GM21737 (cell line): ENCODE data around the gene KLHL21.
"Not testable (repeated sequence)": the region's sequence is repeated elsewhere in the genome, so short reads cannot be mapped to it uniquely, and the experiment has no call there.

Experiments
- ATAC-seq: cut with Tn5 transposase; IDR thresholded peaks from one replicate; pipeline ENCODE4 v1.9.1; 2021; ENCODE audit warnings: mild to moderate bottlenecking, moderate library complexity; ENCODE audit not compliant: unreplicated experiment

KLHL21 gene

GRCh38 chr1:6600410-6601048 is 2.1 kb downstream of the KLHL21 start:
- no peak for ATAC-seq

- ATAC-seq: not testable (repeated sequence)
Measured at GRCh38 chr1:6599991-6600390, 2.7 kb downstream of the KLHL21 start.

- ATAC-seq: no peak
Measured at GRCh38 chr1:6599141-6599975, 3.3 kb downstream of the KLHL21 start.

- ATAC-seq: no peak
Measured at GRCh38 chr1:6597777-6598131, 4.9 kb downstream of the KLHL21 start.

- no peak for ATAC-seq
Measured at GRCh38 chr1:6596886-6597776, 5.5 kb downstream of the KLHL21 start.

GRCh38 chr1:6596351-6596750 is 6.3 kb downstream of the KLHL21 start:
- no peak for ATAC-seq

- no peak for ATAC-seq
Measured at GRCh38 chr1:6594977-6595740, 7.5 kb downstream of the KLHL21 start.

GRCh38 chr1:6593810-6594209 is 8.9 kb downstream of the KLHL21 start:
- no peak for ATAC-seq

- ATAC-seq: no peak
Measured at GRCh38 chr1:6592865-6593593, 9.6 kb downstream of the KLHL21 start.

GRCh38 chr1:6592441-6592840 is 10.2 kb downstream of the KLHL21 start:
- ATAC-seq: no peak

- no peak for ATAC-seq
Measured at GRCh38 chr1:6591644-6592043, 11.0 kb downstream of the KLHL21 start.

- no peak for ATAC-seq
Measured at GRCh38 chr1:6591222-6591621, 11.4 kb downstream of the KLHL21 start.

- ATAC-seq: no peak
Measured at GRCh38 chr1:6590046-6590445, 12.6 kb downstream of the KLHL21 start.

GRCh38 chr1:6588893-6589520 is 13.7 kb downstream of the KLHL21 start:
- no peak for ATAC-seq

- ATAC-seq: no peak
Measured at GRCh38 chr1:6588128-6588892, 14.4 kb downstream of the KLHL21 start.

- no peak for ATAC-seq
Measured at GRCh38 chr1:6587261-6588005, 15.2 kb downstream of the KLHL21 start.

- ATAC-seq: no peak
Measured at GRCh38 chr1:6586404-6586816, 16.3 kb downstream of the KLHL21 start.

- ATAC-seq: no peak
Measured at GRCh38 chr1:6585841-6586240, 16.8 kb downstream of the KLHL21 start.
